Astrocyte of the spinal cord (primary cell): ENCODE measurements around the gene DOCK2.

ENCODE experiments used
- DNase-seq: peaks from one replicate; pipeline ENCODE4 v3.0.0; 2011; ENCODE audit warnings: low read depth, low spot score
- H3K4me3 ChIP-seq: 2 replicates; pipeline ENCODE4 v1.5.1; 2011; ENCODE audit warnings: low read depth, mild to moderate bottlenecking, low read length, moderate library complexity
- in situ Hi-C: cut with HindIII; loops from 2 replicates; pipeline ENCODE4 v1.10.0; 2017; ENCODE audit warnings: low sequenced_read_pairs
- TF ChIP-seq, protein P1 (sequence below): IDR thresholded peaks from 2 replicates; pipeline ENCODE4 v1.5.1; 2012; ENCODE audit warnings: low read depth, mild to moderate bottlenecking, low read length, inconsistent platforms

DOCK2 gene

DNA sequence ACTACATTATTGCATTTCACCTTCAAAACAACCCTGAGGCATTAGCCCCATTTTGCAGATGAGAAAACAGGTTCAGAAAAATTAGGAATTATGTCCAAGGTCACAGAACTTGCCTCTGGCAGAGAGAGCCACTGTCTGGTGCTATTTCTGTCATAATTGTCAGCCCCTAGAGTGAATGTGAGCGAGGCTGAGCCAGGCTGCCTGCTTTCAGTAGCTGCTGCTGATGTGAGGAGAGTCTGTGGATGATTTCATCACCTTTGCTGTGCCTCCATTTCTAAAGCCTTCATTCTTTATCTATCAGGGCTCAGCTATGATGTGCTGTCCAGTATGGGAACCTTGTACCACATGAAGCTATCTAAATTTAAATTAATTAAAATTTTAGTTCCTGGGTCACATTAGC lies 271.8 kb downstream of the DOCK2 start:
- TF ChIP-seq, protein P1, sequence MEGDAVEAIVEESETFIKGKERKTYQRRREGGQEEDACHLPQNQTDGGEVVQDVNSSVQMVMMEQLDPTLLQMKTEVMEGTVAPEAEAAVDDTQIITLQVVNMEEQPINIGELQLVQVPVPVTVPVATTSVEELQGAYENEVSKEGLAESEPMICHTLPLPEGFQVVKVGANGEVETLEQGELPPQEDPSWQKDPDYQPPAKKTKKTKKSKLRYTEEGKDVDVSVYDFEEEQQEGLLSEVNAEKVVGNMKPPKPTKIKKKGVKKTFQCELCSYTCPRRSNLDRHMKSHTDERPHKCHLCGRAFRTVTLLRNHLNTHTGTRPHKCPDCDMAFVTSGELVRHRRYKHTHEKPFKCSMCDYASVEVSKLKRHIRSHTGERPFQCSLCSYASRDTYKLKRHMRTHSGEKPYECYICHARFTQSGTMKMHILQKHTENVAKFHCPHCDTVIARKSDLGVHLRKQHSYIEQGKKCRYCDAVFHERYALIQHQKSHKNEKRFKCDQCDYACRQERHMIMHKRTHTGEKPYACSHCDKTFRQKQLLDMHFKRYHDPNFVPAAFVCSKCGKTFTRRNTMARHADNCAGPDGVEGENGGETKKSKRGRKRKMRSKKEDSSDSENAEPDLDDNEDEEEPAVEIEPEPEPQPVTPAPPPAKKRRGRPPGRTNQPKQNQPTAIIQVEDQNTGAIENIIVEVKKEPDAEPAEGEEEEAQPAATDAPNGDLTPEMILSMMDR = no peak
- no peak overlapping the region for H3K4me3 ChIP-seq
- in situ Hi-C loops = no loop called here
- no peak for DNase-seq

DNA sequence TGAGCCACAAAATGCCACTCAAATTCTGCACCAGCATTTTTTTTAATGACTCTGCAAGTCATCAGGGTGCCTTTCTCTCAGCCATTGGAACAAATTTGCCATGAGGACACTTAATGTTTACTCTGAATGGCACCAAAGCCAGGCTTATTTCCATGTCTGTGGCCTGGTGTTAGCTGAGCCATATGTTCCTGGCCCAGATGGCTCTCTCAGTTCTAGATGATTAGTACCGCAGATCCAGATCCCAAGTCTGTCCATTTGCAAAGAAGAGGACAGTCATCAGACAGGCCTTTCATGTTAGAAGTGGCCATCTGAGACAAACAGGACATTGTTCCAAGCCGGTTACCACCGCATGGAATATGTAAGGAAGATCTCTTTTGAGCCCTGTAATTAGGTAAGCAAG lies 272.9 kb downstream of the DOCK2 start:
- TF ChIP-seq, protein P1 = no peak
- no peak overlapping the region for H3K4me3 ChIP-seq
- DNase-seq = no peak
- in situ Hi-C loops = no loop called here

DNA sequence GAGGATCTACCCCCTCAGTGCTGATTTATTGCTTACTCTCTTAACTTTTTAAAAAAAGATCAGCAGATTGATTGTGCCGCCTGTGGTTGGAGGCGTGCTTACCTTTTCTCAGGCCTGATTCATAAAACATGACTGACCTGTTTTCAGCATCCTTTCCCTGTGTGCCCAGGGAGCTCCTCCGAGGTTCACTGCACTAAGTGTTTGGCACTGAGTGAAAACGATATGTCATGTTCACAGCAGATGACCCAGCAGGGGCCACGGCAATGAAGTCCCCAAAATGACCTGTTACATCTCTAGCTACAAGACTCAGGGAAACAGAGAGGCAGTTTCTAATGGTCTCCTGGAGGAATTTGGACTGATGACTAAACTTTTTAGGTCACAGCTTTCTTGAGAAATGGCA lies 273.3 kb downstream of the DOCK2 start:
- TF ChIP-seq, protein P1 = no peak
- no peak for DNase-seq
- in situ Hi-C loops = no loop called here
- H3K4me3 ChIP-seq = no peak overlapping the region

DNA sequence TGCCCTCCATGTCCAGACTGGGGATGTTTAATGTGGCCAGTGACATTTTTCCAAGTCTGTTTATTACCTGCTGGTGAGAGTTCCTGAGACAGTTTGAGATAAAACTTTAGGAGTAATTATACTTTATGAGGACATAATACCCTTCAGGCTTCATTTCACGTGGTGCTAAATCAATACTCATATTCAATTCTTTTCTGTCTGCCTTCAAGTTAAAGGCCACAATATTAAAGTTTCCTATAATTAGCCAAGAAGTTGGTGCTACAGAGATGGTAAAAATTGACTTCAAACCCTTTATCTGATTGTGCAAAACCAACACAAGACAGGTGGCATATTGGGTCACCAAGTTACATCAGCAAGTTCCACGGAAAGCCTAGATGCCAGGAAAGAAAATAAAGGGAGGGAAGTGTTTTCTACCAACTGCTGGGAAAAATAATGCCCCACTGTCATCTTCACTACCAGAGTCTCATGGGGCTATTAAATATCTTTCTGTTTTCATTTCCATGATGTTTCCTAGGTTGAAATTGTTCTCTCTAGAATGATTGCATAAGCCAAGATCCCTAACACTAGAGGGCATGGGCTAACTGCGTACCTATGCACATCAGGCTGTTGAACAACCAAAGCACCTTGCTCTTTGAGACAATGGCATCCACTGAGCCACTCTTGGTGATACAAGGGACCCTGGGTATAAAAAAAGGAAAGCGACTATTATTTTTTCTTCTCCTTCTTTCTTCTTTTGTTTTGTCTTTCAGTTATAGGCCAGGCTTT lies 274.6 kb downstream of the DOCK2 start:
- DNase-seq = no peak
- TF ChIP-seq, protein P1 = no peak
- H3K4me3 ChIP-seq = no peak overlapping the region
- in situ Hi-C loops = no loop called here

DNA sequence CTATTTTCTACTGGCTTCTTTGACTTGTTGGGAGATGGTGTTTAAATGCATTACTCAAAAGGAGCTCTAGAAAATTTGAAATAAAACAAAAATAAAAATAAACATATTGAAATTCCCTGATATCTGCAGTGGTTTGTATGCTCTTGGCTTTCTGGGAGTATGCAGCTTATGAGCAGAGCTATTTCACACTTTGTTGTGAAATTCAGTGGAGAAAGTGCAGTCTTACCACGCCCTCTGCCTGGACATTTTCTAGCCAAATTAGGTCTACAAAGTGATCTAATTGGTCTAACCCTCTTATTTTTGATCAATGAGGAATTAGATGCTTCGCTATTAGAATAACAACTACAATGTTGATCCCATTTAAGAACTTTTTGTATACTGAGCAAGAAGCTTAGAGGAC lies 276.4 kb downstream of the DOCK2 start:
- in situ Hi-C loops = no loop called here
- TF ChIP-seq, protein P1 = no peak
- H3K4me3 ChIP-seq = no peak overlapping the region
- DNase-seq = no peak

DNA sequence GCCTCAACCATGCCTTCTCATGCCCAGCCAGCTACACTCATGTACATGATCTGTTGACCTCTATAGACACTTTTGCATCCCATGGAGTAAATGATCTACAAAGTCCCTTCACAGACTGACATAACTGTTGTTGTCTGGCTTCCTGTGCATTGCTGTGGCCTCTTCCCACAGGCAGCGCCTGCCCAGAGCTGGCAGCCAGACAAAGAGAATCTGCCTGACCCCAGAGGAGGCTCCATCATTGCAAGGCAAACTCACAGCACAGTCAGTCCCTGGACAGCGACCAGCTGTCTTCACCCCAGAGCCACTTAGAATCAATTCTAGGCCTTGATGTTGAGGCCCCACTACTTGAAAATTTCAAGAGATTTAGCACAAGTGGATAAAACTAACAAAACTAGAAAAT lies 277.7 kb downstream of the DOCK2 start:
- H3K4me3 ChIP-seq = no peak overlapping the region
- TF ChIP-seq, protein P1 = no peak
- peak; percentile 74 for DNase-seq
- in situ Hi-C loops = no loop called here
